GM19324 (cell line): Measurements from ENCODE around the gene HLA-B.
"Not testable (repeated sequence)": the region's sequence is repeated elsewhere in the genome, so short reads cannot be mapped to it uniquely, and the experiment has no call there.

ENCODE experiments used
- ATAC-seq: cut with Tn5 transposase; IDR thresholded peaks from one replicate; pipeline ENCODE4 v1.9.1; 2021; ENCODE audit warnings: mild to moderate bottlenecking, moderate library complexity; ENCODE audit not compliant: unreplicated experiment, low FRiP score

The HLA-B gene

DNA sequence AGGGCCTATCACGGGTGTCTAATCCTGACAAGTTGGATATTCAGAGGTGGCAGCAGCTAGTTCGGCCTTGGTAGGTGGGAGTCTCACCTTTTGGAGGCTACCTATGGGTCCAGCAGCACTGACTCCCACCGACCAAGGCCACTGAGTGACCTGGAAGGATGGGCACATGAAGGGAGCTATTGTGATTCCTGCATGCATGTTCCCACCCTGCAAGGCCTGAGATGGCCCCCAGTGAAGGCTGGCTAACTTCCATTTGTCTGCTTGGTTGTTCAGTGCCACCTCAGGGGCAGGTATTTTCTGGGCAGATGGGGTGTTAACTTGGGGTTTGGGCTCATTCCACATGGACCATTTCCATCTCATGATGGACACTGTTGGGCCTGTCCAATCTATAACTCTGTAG, 28.1 kb upstream of the HLA-B start:
- no peak for ATAC-seq

DNA sequence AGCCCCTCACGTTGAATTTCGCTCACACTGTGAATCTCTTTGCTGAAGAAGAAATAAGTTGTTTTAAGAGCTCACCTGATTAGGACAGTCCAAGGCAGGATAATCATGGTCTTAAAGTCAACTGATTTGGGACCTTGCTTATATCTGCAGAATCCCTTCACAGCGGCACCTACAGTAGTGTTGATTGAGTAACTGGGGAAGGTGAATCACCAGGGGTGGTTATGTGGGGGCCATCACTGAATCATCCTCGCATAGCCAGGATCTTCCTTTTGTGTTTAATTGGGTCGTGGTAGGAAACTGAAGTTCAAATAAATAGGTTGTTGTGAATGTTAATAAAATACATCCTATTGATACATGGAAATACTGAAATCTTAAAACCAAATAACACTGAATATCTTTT, 26.2 kb upstream of the HLA-B start:
- ATAC-seq = no peak

- no peak for ATAC-seq
These were observed 24.7 kb upstream of the HLA-B start for GRCh38 chr6:31381666-31382065.

DNA sequence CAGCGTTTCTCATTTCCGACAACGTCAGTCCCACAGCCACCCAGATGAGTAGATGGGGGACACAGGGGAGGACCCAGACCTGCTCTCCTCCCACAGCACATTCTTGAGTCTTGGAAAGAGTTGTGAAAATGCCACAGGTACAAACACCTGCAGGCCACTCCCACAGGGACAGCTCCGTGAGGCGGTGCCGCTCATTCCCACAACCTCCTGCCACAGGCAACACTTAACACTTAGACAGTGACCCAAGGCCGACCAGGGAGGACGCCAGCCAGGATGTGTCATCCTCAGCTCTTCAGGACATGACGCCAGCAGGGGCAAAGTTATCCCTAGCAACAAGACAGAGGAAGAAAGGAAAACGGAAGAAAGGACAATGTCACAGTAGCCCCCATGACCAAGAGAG, 22.9 kb upstream of the HLA-B start:
- ATAC-seq = no peak

DNA sequence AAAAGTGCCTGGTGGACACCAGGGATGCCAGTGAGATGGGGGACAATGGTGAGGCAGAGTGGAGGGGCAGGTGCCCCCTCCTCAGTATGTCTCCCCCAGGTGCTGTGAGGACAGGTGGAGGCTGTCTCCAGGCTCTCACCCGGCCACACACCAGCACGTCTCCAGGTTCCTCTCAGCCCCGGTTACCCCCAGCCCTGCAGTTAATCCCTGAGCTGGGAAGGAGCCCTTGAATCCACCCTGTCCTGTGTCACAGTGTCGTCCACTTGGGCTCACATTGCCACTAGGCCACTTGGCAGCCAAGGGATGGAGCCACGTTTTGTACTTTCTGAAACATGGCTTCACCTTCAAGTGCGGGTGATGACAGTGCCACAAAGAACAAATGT, 21.7 kb upstream of the HLA-B start:
- ATAC-seq = no peak

DNA sequence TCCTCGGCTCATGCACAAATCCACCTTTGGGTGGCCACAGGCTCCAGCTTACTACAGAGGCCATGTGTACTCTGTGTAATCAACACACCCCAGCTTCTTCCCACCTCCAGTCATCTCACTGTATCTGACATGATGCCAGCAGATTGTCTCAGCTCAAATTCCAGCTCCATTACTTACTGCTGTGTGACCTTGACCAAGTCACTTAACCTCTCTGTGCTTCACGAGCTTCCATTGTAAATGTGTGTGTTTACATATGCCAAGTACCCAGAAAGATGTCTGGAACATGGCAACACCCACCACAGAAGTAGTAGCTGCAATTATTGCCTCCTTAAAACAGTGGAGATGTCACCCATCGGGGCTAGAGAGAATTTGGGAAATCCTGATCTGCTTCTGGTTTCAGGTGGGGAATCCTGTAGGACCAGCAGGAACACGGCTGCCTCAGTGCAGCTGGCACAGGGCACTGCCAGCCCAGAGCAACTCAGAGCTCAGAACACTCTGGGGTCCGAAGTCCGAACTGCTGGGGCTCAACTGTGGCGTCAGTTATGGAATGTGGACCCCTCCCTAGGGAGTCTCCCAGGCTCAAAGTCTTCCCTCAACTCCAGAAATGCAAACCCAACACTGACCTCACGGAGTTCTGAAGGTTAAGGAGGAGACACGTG, 21.2 kb upstream of the HLA-B start:
- ATAC-seq = no peak

DNA sequence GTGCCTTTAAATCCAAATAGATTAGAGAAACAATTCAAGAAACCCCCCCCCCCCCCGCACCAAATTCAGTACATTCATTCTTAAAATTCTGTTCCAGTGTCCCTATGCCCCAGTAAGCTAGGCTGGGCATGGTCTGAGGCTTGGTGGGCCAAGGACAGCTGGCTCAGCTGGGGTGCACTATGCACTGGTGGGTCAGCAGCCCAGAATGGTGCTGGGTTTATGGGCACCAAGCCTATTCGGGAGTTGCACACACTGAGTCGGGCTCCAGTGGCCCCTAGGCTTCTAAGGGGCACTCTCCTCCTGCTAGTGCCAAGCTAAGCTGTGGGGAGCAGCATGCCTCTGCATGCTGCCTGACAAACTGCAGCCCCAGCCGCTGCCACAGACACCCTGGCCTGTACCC, 20.1 kb upstream of the HLA-B start:
- no peak for ATAC-seq

DNA sequence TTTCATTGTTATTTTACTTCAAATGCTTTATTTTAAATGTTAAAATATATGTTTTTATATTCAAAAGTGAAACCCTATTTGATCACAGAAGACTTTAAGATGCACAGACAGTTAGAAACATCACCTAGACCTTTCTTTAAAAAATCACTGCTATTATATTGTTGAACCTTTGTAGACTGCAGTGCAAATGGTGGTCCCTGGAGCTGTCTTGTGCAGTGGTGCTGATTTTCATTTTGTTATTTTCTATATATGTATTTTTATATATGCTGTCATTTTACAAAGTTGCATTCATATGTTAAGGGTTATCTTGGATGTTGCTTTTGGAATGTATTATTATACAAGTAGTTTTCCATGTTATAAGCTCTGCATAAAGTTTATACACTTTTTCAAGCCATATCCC, 18.7 kb upstream of the HLA-B start:
- no peak for ATAC-seq

- not testable (repeated sequence) for ATAC-seq
These were observed 17.1 kb upstream of the HLA-B start for GRCh38 chr6:31374118-31374517.

- no peak for ATAC-seq
These were observed 11.5 kb upstream of the HLA-B start for GRCh38 chr6:31368461-31368860.

DNA sequence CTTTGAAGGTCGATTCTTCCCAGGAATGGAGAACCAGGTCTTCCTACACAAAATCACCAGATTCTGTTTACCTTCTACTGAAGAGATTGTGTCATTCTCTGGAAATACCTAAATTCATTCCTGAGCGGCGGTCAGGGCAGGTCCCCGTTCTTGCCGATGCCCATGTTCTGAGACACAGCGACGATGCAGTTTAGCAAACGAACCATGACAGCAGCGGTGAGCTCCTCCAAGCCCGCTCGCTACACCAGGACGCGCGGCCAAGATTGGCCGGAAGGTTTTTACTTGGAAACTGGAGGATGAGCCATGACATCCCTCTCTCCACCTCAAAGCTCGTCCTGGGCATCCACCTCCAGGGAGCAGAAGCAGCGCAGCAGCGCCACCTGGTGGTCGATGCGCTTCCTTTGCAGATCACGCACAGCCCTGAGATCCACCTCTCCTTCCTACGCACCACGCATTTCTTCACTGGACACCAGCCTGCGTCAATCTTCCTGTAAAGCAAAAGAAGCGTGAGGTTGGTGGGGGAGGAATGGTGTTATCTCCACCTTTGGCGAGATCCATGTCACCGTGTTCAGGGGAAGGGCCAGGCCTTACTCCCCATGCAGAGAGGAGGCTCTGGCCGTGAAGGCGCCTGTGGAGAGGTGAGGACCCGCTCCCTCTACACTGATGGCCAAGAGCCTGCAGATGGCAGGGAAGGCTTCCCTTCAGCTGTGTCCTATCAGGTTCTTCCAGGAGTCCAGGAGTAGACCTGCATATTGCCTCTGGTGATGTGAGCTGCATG, 9.9 kb upstream of the HLA-B start:
- ATAC-seq = peak; percentile 62

GRCh38 chr6:31365864-31366263, 8.9 kb upstream of the HLA-B start:
- ATAC-seq = no peak

- no peak for ATAC-seq
These were observed 6.8 kb upstream of the HLA-B start for GRCh38 chr6:31363811-31364210.

GRCh38 chr6:31362751-31363150, 5.8 kb upstream of the HLA-B start:
- no peak for ATAC-seq

DNA sequence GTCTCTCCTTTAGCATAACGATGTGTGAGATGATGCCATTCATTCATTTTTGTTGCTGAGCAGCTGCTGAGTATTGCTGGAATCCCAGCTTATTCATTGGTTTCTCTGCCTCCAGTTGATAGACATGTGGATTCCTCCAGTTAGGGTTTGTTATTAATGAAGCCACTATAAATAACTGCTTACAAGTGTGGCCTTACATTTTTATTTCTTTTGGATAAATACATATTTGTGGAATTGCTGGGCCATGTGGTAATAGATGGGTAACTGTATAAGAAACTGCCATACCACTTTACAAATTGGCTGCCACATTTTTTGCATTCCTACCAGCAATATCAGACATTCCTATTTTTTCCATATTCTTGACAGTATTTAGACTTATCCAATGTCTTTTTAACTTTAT, 2.6 kb upstream of the HLA-B start:
- no peak for ATAC-seq

- ATAC-seq = no peak
These were observed 1.3 kb upstream of the HLA-B start for GRCh38 chr6:31358302-31358701.

GRCh38 chr6:31357886-31358285, 907 bp upstream of the HLA-B start:
- ATAC-seq = no peak

DNA sequence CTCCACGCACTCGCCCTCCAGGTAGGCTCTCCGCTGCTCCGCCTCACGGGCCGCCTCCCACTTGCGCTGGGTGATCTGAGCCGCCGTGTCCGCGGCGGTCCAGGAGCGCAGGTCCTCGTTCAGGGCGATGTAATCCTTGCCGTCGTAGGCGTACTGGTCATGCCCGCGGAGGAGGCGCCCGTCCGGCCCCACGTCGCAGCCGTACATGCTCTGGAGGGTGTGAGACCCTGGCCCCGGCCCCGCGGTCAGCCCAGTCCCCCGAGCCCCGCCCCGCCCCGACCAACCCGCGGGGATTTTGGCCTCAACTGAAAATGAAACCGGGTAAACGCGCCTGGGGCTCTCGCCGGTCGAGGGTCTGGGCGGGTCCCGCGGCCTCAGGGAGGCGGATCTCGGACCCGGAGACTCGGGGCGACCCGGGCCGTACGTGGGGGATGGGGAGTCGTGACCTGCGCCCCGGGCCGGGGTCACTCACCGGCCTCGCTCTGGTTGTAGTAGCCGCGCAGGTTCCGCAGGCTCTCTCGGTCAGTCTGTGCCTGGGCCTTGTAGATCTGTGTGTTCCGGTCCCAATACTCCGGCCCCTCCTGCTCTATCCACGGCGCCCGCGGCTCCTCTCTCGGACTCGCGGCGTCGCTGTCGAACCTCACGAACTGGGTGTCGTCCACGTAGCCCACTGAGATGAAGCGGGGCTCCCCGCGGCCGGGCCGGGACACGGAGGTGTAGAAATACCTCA, 598 bp downstream of the HLA-B start:
- peak; percentile 7 for ATAC-seq

GRCh38 chr6:31355583-31355948, 1.4 kb downstream of the HLA-B start:
- ATAC-seq = no peak

- ATAC-seq = no peak
These were observed 2.0 kb downstream of the HLA-B start for GRCh38 chr6:31354864-31355582.
